Stimulated activated effector memory CD8-positive, alpha-beta T cell treated with anti-CD3 and anti-CD28 coated beads, Interleukin-12 subunit alpha, Interleukin-12 subunit beta, amount 100 ng/mL, for 72 hours (primary cell): ENCODE measurements around the gene CLMN.
A peak's percentile ranks its signal among the peaks of the same experiment; 100 is the strongest.
"Not testable (repeated sequence)": the region's sequence is repeated elsewhere in the genome, so short reads cannot be mapped to it uniquely, and the experiment has no call there.

Source experiments
- ATAC-seq: fragments of 150-1000 bp; cut with Tn5 transposase; 2 replicates; pipeline ENCODE4 v1.10.0; 2021
- DNase-seq, 2 donors: peaks; one replicate each; pipeline ENCODE4 v3.0.0; 2021 to 2022; ENCODE audit warnings: low spot score in 2 of 2
- H3K27ac Mint-ChIP-seq: one replicate; pipeline ENCODE4 v1.8.0; 2022; ENCODE audit warnings: mild to moderate bottlenecking, mixed read lengths
- H3K36me3 Mint-ChIP-seq: one replicate; pipeline ENCODE4 v1.8.0; 2022; ENCODE audit warnings: mild to moderate bottlenecking, mixed read lengths
- H3K4me1 Mint-ChIP-seq: one replicate; pipeline ENCODE4 v1.8.0; 2022; ENCODE audit warnings: mixed read lengths
- H3K4me3 Mint-ChIP-seq: one replicate; pipeline ENCODE4 v1.8.0; 2022; ENCODE audit warnings: mild to moderate bottlenecking, mixed read lengths
- H3K9me3 Mint-ChIP-seq: one replicate; pipeline ENCODE4 v1.8.0; 2022; ENCODE audit warnings: mixed read lengths

CLMN gene

GRCh38 chr14:95292660-95293425, 26.9 kb downstream of the CLMN start:
- Mint-ChIP-seq H3K27ac (no peak overlapping the region), H3K4me1 (no peaks in the 10 kb centered on the region), H3K9me3 (peaks cover 4% of the 10 kb centered on the region), H3K4me3 (no peak overlapping the region), H3K36me3 (no peaks in the 10 kb centered on the region)
- no peak for ATAC-seq
- no peak for DNase-seq

DNA sequence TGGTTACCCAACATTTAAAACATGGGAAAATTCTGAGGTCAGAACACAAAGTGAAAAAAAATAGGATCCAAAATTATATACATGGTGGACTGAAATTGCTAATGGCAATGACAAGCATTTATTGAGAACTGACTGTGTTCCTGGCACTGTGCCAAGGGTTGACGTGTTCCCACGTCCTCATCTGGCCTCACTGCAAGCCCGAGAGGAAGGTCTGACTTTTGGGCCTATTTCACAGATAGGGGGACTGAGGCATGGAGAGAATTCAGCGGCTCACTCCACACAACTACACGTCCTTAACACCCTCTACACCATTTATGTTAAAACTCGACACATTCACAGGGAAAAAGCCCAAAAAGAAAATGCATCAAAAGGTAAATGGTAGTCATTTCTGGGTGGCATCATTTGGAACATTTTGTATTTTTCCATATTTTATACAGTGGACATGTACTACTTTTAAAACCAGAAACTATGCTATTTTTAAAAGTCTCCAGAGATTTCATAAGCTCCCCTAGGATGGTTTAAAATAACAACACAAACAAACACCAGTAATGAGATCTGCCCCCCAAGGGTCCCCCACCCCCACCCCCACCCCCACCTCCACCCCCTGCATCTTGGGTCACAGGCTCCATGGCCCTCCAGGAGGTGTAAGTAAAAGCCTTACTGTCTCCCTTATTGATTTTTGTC, 27.7 kb downstream of the CLMN start:
- ATAC-seq: no peak
- Mint-ChIP-seq H3K36me3 (no peaks in the 10 kb centered on the region), H3K4me3 (no peak overlapping the region), H3K27ac (no peak overlapping the region), H3K4me1 (no peaks in the 10 kb centered on the region), H3K9me3 (peaks cover 4% of the 10 kb centered on the region)
- DNase-seq: no peak

GRCh38 chr14:95290871-95291431, 28.8 kb downstream of the CLMN start:
- peaks cover 4% of the 10 kb centered on the region for H3K9me3 Mint-ChIP-seq
- H3K4me1 Mint-ChIP-seq: no peaks in the 10 kb centered on the region
- no peaks in the 10 kb centered on the region for H3K36me3 Mint-ChIP-seq
- no peak for DNase-seq
- no peak overlapping the region for H3K27ac Mint-ChIP-seq
- no peak for ATAC-seq
- no peak overlapping the region for H3K4me3 Mint-ChIP-seq

DNA sequence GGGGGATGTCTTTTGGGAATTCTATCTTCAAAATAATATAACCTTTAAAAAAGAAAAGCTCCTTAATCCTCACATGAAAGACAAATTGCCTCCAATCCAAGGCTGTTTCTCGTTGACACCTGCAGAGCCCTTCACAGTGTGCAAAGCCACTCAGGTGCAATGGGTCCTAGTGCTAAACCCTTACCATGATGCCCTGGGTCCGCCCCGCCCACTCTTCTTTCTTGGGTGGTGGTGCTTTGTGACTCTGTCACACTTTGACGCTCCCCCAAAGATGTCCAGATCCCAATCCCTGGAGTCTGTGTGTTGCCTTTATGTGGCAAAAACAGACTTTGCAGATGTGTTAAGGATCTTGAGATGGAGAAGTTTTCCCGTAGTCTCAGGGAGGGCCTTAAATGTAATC, 29.7 kb downstream of the CLMN start:
- no peak overlapping the region for H3K27ac Mint-ChIP-seq
- H3K4me1 Mint-ChIP-seq: no peaks in the 10 kb centered on the region
- ATAC-seq: no peak
- no peaks in the 10 kb centered on the region for H3K9me3 Mint-ChIP-seq
- no peak for DNase-seq
- no peaks in the 10 kb centered on the region for H3K36me3 Mint-ChIP-seq
- no peak overlapping the region for H3K4me3 Mint-ChIP-seq

DNA sequence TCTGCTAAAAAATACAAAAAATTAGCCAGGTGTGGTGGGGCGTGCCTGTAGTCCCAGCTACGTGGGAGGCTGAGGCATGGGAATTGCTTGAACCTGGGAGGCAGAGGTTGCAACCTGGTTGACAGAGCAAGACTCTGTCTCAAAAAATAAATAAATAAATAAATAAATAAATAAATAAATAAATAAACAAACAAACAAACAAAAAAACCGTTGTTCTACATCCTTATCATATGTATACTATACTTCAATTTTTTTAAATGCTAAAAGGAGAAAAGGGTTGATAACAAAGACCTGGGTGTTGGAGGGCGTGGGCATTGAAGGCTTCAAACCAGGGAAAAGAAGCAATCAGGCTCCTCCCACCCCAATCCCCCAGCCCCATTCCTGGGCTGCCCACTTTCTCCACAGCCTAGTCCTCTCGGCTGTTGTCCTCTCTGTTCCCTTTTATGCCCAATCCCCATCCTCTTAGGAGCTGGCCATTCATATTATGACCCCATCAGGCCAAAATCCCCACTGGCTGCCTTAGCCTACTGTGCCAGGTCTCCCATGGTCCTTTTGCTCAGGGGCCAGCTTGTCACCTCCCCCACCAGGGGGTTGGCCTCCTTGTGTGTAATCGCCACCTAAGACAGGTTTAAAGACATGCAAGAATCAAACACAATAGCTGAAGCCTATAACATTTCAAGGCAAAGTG, 30.2 kb downstream of the CLMN start:
- DNase-seq: no peak
- no peak overlapping the region for H3K4me3 Mint-ChIP-seq

DNA sequence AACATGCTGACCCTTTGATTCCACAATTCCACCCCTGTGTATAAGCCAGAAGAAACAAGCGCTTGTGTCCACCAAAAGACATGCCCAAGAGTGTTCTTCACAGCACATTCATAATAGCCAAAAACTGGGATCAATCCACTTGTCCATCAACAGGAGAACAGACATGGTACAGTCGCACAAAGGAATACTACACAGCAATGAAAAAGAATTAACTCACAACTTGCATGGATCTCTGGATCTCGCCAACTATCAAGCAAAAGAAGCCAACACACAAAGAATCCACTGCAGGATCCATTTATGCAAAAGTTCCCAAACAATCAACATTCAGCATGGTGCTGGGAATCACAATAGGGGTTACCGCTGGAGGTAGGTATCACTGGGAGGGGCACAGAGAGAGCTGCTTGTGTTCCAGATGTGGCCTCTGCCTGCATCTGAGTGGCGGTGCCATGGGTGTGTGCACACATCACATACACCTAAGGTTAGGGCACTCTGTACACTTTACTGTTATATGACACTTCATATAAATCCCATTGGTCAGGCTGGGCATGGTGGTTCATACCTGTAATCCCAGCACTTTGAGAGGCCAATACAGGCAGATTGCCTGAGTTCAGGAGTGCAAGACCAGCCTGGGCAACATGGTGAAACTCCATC, 30.9 kb downstream of the CLMN start:
- Mint-ChIP-seq H3K4me1 (no peaks in the 10 kb centered on the region), H3K4me3 (no peak overlapping the region), H3K36me3 (no peaks in the 10 kb centered on the region), H3K27ac (no peak overlapping the region), H3K9me3 (no peaks in the 10 kb centered on the region)
- no peak for ATAC-seq
- no peak for DNase-seq

More for the DNA sequence above, 30.2 kb downstream of the CLMN start:
- ATAC-seq: no peak
- Mint-ChIP-seq H3K36me3 (no peaks in the 10 kb centered on the region), H3K27ac (no peak overlapping the region), H3K9me3 (no peaks in the 10 kb centered on the region), H3K4me1 (no peaks in the 10 kb centered on the region)

DNA sequence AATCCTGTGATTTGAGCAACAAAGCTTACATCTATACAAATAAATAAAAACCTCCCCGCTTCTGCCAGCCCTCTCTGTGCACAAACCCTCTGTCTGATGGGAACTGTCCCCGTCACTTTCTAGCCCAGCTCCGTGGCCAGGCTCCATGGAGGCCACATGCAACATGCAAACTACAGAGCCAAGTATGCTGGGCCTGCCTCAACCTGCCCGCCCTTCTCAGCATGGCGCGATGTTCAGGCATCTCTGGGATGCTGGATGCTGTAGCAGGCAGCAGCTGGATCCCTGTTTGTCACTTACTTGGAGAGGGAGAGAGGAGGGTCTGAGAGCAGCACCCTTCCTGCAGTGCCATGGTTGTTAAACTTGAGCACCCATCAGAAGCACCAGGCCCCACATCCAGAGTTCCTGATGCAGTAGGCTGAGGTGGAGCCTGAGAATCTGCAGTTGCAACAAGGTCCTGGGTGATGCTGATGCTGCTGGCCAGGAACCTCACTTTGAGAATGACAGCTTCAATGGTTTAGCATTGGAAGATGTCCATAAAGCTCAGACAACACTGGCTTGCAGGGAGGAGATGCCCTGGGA, 32.4 kb downstream of the CLMN start:
- ATAC-seq (peak; percentile 8), DNase-seq (no peak)
- no peak overlapping the region for H3K27ac Mint-ChIP-seq
- no peaks in the 10 kb centered on the region for H3K4me1 Mint-ChIP-seq
- no peak overlapping the region for H3K4me3 Mint-ChIP-seq
- H3K9me3 Mint-ChIP-seq: no peaks in the 10 kb centered on the region
- no peaks in the 10 kb centered on the region for H3K36me3 Mint-ChIP-seq

- DNase-seq: no peak
- Mint-ChIP-seq H3K27ac (no peak overlapping the region), H3K36me3 (no peaks in the 10 kb centered on the region), H3K4me3 (no peak overlapping the region), H3K9me3 (no peaks in the 10 kb centered on the region), H3K4me1 (no peaks in the 10 kb centered on the region)
- ATAC-seq: no peak
Observed at GRCh38 chr14:95286645-95287044, 33.1 kb downstream of the CLMN start.

DNA sequence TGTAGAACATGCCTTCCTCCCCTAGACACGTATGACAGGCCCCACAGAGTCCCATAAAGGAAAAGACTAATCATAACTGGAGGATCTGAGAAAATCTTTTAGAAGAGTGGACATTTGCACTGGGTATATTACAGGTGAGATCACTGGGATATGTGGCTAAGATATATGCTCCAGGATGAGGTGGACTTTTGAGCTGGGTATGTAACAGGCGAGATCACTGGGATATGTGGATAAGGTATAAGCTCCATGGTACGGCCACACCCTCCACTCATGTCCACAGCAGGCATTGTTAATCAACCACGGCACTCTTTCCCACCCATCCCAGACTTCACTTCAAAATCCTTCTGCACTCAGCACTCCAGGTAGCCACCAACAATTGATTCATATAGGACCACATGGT, 34.1 kb downstream of the CLMN start:
- no peaks in the 10 kb centered on the region for H3K36me3 Mint-ChIP-seq
- no peak overlapping the region for H3K4me3 Mint-ChIP-seq
- no peak for ATAC-seq
- H3K4me1 Mint-ChIP-seq: no peaks in the 10 kb centered on the region
- no peaks in the 10 kb centered on the region for H3K9me3 Mint-ChIP-seq
- no peak for DNase-seq
- no peak overlapping the region for H3K27ac Mint-ChIP-seq

- DNase-seq, ATAC-seq, H3K36me3 Mint-ChIP-seq, H3K27ac Mint-ChIP-seq, H3K4me3 Mint-ChIP-seq, H3K9me3 Mint-ChIP-seq, H3K4me1 Mint-ChIP-seq: not testable (repeated sequence)
Observed at GRCh38 chr14:95283802-95284201, 35.9 kb downstream of the CLMN start.

DNA sequence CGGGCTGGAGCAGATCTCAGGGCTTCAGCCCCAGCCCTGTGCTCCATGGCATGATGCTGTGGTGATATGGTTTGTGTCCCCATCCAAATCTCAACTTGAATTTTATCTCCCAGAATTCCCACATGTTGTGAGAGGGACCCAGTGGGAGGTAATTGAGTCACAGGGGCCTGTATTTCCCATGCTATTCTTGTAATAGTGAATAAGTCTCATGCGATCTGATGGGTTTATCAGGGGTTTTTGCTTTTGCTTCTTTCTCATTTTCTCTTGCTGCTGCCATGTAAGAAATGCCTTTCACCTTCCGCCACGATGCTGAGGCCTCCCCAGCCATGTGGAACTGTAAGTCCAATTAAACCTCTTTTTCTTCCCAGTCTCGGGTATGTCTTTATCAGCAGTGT, 36.7 kb downstream of the CLMN start:
- not testable (repeated sequence) for H3K4me3 Mint-ChIP-seq, H3K4me1 Mint-ChIP-seq, ATAC-seq, H3K27ac Mint-ChIP-seq, H3K9me3 Mint-ChIP-seq, DNase-seq, H3K36me3 Mint-ChIP-seq

GRCh38 chr14:95282354-95282985, 37.2 kb downstream of the CLMN start:
- Mint-ChIP-seq H3K4me1 (no peaks in the 10 kb centered on the region), H3K4me3 (no peak overlapping the region), H3K27ac (no peak overlapping the region), H3K36me3 (no peaks in the 10 kb centered on the region), H3K9me3 (no peaks in the 10 kb centered on the region)
- no peak for DNase-seq
- ATAC-seq: peak; percentile 36

DNA sequence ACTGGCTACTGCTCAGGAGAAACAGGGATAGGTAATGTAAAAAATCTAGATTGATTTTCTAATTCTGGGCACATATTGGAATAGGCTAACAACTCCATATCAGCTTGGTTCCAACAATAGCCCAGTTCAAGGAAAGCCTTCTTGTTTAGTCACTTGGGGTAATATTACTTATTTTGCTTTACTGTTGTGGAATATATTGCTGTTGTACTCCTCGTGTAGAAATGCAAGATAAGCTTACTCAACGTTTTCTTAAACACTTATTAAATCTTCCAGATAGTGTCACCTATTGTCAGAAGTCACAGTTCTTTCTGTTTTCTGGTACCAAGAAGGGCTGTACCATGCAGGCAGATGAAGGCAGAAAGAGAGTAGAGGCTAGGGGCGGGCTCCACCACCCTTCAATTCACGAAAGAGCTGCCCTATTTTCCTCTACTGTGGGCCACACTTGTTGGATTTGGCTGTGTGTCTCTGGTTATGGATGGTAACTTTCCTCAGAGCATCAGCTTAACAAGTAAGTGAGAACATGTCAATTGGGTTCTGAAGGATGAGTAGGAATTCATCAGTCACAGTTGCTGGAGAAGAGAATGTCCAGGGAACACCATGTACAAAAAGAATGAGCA, 38.0 kb downstream of the CLMN start:
- DNase-seq: no peak
- Mint-ChIP-seq H3K4me3 (no peak overlapping the region), H3K9me3 (no peaks in the 10 kb centered on the region)

GRCh38 chr14:95275494-95275893, 44.2 kb downstream of the CLMN start:
- DNase-seq: no peak
- no peak overlapping the region for H3K27ac Mint-ChIP-seq

More for the DNA sequence above, 38.0 kb downstream of the CLMN start:
- H3K27ac Mint-ChIP-seq: no peak overlapping the region
- no peak for ATAC-seq
- no peaks in the 10 kb centered on the region for H3K4me1 Mint-ChIP-seq
- no peaks in the 10 kb centered on the region for H3K36me3 Mint-ChIP-seq

More at GRCh38 chr14:95275494-95275893, 44.2 kb downstream of the CLMN start:
- Mint-ChIP-seq H3K36me3 (no peaks in the 10 kb centered on the region), H3K4me3 (no peak overlapping the region), H3K4me1 (no peaks in the 10 kb centered on the region), H3K9me3 (no peaks in the 10 kb centered on the region)
- ATAC-seq: no peak
